GM21576 (cell line): ENCODE measurements around the gene ARSI.

Experiments
- ATAC-seq: cut with Tn5 transposase; IDR thresholded peaks from one replicate; pipeline ENCODE4 v1.9.1; 2021; ENCODE audit warnings: mild to moderate bottlenecking, moderate library complexity; ENCODE audit not compliant: unreplicated experiment

The ARSI gene

DNA sequence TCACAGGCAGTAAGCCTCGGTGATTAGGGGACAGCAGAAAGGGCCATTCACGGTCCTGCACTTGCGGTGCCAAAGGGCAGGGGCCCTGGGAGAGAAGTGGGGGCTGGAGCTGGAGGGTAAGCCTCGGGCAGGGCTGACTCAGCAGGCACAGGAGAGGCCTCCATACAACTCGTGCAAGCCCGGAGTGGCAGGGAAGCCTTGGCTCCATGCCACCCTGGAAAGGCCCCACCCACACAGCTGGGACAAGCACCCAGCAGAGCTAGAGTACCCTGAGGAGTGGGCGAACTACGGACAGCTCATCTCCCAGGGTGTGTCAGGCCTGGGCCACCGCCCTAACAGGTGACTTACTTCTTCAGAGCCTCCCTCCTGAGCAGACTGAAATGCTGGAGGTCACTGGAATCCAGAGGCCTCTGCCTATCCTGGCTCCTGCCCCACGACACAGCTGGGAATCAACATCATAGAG, 7.5 kb downstream of the ARSI start:
- no peak for ATAC-seq

- ATAC-seq, result no peak
These were observed 8.1 kb downstream of the ARSI start for GRCh38 chr5:150294551-150295071.

DNA sequence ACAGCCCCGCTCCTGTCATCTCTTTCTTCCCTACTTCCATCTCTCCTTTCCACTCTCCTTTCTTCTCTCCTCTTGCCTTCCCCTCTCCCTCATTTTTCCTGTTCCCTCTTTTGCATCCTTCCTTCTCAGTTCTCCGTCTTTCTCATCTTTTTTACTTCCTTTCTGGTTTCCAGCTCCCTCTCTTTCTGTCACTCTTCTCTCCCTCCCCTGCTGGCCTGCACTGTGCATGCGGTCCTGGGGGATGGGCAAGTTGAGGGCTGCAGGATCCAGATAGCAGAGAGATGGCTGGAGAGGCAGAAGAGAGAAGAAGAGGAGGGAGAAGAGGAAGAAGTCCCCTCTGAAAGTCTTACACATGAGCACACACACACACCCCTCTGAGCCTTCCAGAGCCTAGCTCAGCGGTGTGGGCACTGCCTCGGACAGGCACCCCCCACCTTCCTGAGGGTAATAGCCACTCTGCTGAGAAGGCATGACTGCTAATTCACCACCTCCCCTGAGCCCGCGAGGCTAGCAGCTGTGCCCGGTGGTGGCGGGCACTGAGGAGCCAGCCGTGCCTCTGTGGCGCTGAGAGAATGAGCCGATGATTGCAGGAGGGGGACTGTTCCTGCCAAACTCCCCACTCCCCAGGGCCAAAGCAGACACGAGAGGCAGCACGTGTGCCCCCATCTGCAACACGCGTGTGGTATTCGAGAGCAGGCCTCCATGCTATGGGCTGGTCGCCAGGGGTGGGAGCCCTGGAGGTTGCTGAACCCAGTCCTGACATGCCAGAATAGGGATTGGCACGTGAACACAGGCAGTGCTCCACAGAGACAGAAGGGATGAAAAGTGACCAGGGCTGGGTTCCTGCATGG, 9.4 kb downstream of the ARSI start:
- no peak for ATAC-seq

- no peak for ATAC-seq
These were observed 11.0 kb downstream of the ARSI start for GRCh38 chr5:150291388-150292385.

DNA sequence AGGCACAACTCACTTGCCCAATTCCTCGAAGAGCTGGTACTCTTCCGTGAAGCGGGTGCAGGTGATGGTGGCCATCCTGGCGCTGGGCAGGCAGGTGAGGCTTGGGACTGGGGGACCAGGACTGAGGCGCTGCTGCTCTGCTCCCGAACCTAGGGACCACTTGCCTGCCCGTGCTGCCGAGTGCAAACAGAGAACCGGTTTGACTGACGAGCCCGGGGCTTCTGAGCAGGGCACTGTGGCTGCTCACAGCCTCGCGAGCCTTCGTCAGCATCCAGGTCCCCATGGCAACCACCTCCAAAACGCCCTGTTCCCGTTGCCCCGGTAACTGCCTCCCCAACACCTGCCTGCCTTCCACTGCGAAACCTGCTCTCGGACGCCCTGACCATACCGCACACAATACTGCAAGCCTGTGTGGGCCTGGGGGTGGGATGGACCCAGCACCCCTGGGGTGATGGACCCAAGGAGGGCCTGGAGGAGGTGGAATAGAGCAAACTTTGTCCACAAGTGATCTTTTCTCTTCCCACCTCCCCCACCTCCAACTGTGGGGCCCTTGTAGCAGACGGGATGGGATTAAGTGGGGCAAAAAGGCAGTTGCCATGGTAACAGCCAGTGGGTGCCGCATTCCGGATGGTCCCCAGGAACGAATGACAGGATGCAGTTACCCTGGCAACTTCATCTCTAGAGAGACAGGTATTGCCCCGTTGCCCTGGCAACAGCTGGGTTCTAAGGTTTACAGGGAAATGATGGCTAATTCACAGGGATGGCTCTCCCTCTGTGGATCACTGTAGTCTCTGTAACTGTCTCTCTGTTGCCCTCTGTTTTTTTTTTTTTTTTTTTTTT, 12.9 kb downstream of the ARSI start, which contains the start of gene CAMK2A:
Gene CAMK2A (minus strand): TSS at position 223 of the 840 bp plus-strand sequence. CDS start 148 bp downstream, at position 75.
- no peak for ATAC-seq

DNA sequence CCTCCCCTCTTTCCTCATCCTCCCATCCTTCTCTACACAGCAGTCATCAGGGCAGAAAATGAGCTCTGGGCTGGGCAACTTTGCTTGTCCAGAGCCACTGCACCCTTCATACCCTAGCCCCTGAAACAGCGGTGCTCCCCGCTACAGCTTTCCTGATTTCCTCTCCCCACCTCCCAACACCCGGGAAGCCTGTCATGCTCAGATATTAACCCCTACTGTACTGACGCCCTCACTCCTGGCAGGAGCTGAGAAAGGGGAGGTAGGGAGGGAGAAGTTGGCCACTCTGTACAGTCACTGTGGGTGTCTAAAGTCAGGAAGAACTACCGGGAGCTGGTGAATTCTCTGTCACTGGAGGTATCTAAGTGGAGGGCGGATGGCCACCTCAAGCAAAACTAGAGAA, 13.9 kb downstream of the ARSI start:
- no peak for ATAC-seq

DNA sequence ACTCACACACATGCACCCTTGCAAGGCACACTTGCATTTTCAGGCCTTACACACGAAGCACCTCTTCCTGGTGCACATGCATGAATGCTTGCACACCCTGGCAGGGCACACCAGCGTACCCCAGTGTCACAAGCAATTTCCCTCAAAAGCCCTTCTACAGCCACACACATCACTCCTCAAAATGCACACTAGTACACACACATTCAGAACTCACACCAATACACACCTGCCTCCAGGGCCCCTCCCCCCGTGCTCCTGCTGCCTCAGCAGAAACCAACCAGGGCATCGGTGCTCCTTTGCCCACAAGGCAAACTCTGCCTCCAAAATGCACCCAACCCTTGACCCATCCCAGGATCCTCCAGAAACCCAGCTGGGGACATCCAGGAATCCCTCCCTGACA, 14.3 kb downstream of the ARSI start:
- ATAC-seq, result no peak

DNA sequence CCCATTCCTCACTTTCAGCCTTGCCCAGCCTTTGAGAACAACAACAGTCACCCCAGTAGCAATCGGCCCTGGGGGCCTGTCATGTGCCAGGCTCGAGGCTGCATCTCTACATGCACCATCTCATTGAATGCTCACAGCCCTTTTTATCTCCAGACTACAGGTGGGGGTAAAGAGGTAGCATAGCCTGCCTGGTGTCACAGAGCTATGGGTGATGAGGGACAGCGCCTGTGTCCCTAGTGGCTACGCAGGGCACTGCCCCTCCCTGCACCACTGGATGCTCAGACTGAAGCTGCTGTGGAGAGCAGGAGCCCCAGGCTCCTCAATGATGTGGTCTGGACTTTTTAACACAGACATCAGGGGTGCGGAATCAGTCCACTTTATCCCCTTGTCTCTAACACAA, 15.9 kb downstream of the ARSI start:
- no peak for ATAC-seq

GRCh38 chr5:150285114-150285513, 17.6 kb downstream of the ARSI start:
- no peak for ATAC-seq

DNA sequence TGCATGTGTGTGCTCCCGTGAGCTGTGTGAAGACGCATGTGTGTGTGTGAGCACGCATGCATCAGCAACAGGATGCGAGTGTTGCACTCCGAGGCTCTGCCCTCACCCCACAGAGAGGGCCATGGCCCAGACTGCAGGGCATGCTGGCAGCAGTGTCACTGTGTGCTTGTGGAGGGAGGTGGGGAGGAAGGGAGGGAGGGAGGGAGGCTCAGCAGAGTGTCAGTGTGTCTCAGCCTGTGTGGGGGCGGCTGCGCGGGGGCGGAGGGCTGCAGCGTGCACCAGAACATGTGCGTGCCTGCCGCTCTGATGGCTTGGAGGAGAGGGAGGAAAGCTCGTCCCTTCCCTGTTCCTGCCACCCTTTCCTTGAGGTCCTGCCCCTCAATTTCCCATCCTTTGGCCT, 18.4 kb downstream of the ARSI start:
- ATAC-seq, result no peak

DNA sequence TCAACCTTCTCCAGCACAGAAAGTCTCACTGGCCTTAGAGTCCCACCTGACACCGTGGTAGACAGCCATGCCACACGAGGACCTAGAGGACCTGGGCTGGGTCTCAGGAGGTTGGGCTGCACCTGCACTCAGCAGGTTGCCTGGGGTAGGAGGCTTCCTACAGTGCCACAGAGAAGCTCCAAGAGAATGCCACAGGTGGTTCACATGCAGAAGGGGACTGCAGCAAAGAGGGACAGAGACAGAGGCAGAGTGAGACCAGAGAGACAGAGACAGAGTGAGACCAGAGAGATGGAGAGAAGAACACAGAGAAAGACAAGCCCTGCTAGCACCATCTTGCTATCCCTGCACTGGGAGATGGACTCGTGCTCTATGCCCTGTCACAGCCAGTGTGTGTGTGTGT, 18.8 kb downstream of the ARSI start:
- no peak for ATAC-seq

DNA sequence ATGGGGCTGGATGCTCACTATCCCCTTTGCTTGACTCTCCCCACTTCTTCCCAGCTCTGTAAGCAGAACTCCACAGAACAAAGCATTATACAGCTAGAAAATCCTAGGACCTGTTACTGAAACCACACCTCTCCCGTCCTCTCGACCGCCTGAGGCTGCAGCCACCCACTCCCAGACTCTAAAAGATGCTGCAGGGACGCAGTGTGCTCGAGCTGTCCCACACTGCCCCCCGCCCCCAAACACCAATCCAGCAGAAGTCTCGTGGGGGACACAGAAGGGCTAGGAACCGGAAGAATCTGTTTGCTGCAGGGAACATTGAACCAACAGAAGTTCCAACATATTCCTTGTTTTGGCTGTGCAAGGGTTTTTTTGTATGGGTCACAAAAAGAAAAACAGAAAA, 20.7 kb downstream of the ARSI start:
- ATAC-seq, result no peak

GRCh38 chr5:150279330-150280020, 23.2 kb downstream of the ARSI start:
- ATAC-seq, result no peak

GRCh38 chr5:150278916-150279315, 23.8 kb downstream of the ARSI start:
- ATAC-seq, result no peak

DNA sequence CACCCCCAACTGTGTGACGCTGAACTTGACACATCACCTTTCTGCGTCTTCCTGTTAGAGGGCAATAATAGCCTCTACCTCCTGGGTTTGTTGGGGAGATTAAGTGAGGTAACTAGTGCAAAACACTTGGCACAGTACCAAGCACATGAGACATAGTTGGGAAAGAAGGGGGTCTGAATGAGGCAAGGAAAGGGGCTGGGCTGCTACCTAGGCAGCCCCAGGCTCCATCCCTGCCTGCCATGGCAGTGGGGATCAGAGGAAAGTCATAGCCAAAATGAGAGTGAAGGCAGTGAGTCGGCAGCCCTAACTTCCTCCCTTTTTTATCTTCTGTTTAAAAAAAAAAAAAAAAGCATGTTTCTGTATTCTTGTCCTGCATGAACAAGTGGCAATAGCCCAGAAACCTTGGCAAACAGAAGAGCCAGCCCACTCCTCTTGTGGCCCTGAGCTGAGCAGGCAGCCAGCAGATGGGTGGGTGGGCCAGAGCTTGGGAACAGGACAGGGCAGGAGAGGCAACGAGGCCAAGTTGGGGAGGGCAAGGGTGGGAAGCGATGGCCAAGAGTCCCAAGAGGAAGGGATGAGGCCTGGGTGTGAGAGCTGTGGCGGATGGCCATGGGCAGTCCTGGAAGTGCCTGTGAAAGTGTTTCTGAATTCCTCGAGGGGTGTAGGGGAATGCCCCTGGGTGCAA, 24.5 kb downstream of the ARSI start:
- ATAC-seq, result no peak

GRCh38 chr5:150277043-150277442, 25.7 kb downstream of the ARSI start:
- ATAC-seq, result no peak

- no peak for ATAC-seq
These were observed 27.9 kb downstream of the ARSI start for GRCh38 chr5:150274811-150275210.

DNA sequence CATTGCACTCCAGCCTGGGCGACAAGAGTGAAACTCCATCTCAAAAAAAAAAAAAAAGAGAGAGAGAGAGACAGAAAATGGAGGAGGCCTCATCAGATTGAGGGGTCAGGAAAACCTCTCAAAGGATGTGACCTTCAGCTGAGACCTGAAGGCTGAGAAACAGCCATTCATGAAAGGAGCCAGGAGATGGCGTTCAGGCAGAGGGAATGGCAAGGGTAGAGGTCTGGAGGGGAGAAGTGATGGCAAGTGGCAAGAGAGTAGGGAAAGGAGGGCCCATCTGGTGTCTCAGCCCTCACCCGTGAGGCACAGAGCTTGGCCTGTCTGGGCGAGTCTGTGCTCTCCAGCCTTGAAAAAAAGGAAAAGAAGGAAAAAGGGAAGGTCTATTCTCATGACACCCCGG, 30.2 kb downstream of the ARSI start:
- ATAC-seq, result no peak

DNA sequence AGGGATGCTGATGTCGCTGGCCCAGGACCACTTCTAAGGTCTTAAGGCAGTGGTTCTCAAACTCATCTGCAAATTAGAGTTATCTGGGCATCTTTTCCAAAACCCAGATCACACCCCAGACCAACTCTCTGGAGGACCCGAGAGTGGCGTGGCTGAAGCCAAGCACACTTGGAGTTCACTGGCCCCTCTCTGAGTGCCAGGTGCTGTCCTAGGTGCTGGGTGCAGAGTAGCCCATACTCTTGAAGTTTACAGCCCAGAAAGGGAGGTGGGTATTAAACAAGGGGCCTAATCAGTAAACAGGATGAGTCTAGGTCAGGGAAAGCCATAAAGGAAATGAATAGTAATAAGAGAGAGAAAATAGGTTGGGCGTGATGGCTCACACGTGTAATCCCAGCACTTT, 30.8 kb downstream of the ARSI start:
- no peak for ATAC-seq
